PFSK-1 (cell line): ENCODE results near the gene COL23A1.

Experiments
- FOXP2 ChIP-seq: optimal IDR thresholded peaks from 2 replicates; pipeline ENCODE3; 2011; ENCODE audit warnings: borderline replicate concordance, control low read depth, inconsistent platforms; ENCODE audit not compliant: insufficient read depth; ENCODE audit errors: extremely low read length, extremely low read depth
- POLR2AphosphoS5 ChIP-seq: IDR thresholded peaks from 2 replicates; pipeline ENCODE4 v1.6.1; 2012; ENCODE audit warnings: low read depth, mild to moderate bottlenecking, control low read depth, low read length, moderate library complexity
- REST ChIP-seq, 2 experiments: IDR thresholded peaks; 2 replicates each; pipeline versions ENCODE4 v1.6.1 to v1.8.0; 2011 to 2012; ENCODE audit warnings: low read depth in 2 of 2, low read length in 2 of 2, control low read depth in 1 of 2, inconsistent platforms in 1 of 2, mild to moderate bottlenecking in 1 of 2, moderate library complexity in 1 of 2; ENCODE audit not compliant: insufficient read depth in 1 of 2
- SIN3A ChIP-seq: IDR thresholded peaks from 2 replicates; pipeline ENCODE4 v1.6.1; 2012; ENCODE audit warnings: mild to moderate bottlenecking, low read length, moderate library complexity, borderline replicate concordance; ENCODE audit not compliant: insufficient read depth
- TAF1 ChIP-seq: IDR thresholded peaks from 2 replicates; pipeline ENCODE4 v1.6.1; 2012; ENCODE audit warnings: low read length, control low read depth, borderline replicate concordance; ENCODE audit not compliant: insufficient read depth

Gene COL23A1

GRCh38 chr5:178351221-178352034 lies 238.8 kb downstream of the COL23A1 start:
- TF ChIP-seq SIN3A, result no peak
- TF ChIP-seq TAF1, result no peak
- TF ChIP-seq POLR2AphosphoS5, result no peak
- TF ChIP-seq FOXP2, result no peak
- no peak for TF ChIP-seq REST (IDR thresholded peaks at IDR 0.05; ENCODE audit: insufficient read depth in 1 of 2, low read depth in 2 of 2, low read length in 2 of 2)

GRCh38 chr5:178350361-178351220 lies 239.6 kb downstream of the COL23A1 start:
- TF ChIP-seq REST (IDR thresholded peaks at IDR 0.05; ENCODE audit: insufficient read depth in 1 of 2, low read depth in 2 of 2, low read length in 2 of 2), result no peak

GRCh38 chr5:178349625-178350353 lies 240.4 kb downstream of the COL23A1 start:
- no peak for TF ChIP-seq POLR2AphosphoS5

GRCh38 chr5:178349075-178349511 lies 241.1 kb downstream of the COL23A1 start:
- TF ChIP-seq FOXP2, result no peak
- no peak for TF ChIP-seq TAF1
- no peak for TF ChIP-seq POLR2AphosphoS5
- no peak for TF ChIP-seq SIN3A
- TF ChIP-seq REST (IDR thresholded peaks at IDR 0.05; ENCODE audit: insufficient read depth in 1 of 2, low read depth in 2 of 2, low read length in 2 of 2), result no peak

- no peak for TF ChIP-seq SIN3A
- TF ChIP-seq TAF1, result no peak
- TF ChIP-seq REST (IDR thresholded peaks at IDR 0.05; ENCODE audit: insufficient read depth in 1 of 2, low read depth in 2 of 2, low read length in 2 of 2), result no peak
- TF ChIP-seq FOXP2, result no peak
- TF ChIP-seq POLR2AphosphoS5, result no peak
These were observed 241.7 kb downstream of the COL23A1 start for GRCh38 chr5:178348356-178349074.
